Heart left ventricle (tissue), 13 donors: ENCODE results near the gene TXN.

Experiments
- POLR2A ChIP-seq, 2 donors: fragments of 450-650 bp; IDR thresholded peaks; one replicate each; pipeline ENCODE4 v1.6.1; 2017; ENCODE audit warnings: antibody characterized with exemption in 2 of 2, mild to moderate bottlenecking in 2 of 2, moderate library complexity in 2 of 2
- TF ChIP-seq, protein P1 (sequence below), 12 donors: fragments of 200-600 bp; sonication (generic) in 4 of 12; IDR thresholded peaks; one replicate each; pipeline versions ENCODE4 v1.5.0 to v1.8.0; 2018 to 2022; ENCODE audit warnings: antibody characterized with exemption in 12 of 12, mild to moderate bottlenecking in 5 of 12
- donor health status: ischemic (EF 13 %, LVEDD 7.1; RV severe dilation, severe dysfunction).
- donor health status: DM: no; HTN: yes; CAD: no.
- donor health status: DM: no; HTN: no; CAD: no.
- donor health status: ischemic (EF 25% LVEDD 6.9; RV normal size, moderate dysfunction).
- donor health status: ischemic (EF 25% LVEDD 5.7; RV mildly dilated, moderate dysfunction).
- donor health status: ischemic (EF 35%, LVEDD 5.7; RV mildly dilated, moderate dysfunction).
- donor health status: nonischemic (EF 11% LVEDD 7.7; RV severe dilation, severe dysfunction).
- donor health status: DM: yes; HTN: yes; CAD: no.
- donor health status: PGD.
- donor health status: ischemic (EF 29% LVEDD 5.4; RV normal size, mild dysfunction).
- donor health status: nonischemic (EF 23%, LVEDD 6.1; RV moderate dilation, normal function).

DNA sequence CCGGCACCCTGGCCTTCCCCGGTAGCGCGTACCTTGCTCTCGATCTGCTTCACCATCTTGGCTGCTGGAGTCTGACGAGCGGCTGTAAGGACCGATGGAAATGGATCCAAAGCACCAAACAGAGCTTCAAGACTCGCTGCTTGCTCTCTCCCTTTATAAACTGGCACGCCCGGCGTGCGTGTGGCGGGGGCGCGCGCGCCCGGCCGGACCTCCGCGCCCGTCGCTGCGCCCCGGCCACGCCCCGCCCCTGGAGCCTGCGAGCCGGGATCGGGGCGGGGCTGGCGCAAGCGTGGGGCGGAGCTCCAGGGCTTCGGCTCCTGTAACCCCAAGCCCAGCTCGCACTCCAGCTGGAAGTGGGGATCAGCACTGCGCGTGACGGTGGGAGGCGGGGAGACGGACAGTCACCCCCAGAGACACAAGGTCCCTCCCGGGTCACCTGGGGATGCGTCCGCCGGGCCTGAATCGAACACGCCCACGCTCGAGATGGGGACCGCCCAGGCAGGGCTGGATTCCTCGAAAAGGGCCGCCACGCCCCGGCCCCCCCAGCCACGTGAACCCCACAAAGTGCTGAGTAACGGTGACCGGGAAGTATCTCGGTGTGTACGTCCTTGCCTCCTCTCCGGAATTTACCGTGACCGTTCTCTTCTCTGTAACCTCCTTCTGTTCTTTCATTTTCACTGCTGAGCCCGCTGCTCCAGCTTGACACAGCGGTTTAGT is at the start of gene TXN:
- TF ChIP-seq, protein P1, sequence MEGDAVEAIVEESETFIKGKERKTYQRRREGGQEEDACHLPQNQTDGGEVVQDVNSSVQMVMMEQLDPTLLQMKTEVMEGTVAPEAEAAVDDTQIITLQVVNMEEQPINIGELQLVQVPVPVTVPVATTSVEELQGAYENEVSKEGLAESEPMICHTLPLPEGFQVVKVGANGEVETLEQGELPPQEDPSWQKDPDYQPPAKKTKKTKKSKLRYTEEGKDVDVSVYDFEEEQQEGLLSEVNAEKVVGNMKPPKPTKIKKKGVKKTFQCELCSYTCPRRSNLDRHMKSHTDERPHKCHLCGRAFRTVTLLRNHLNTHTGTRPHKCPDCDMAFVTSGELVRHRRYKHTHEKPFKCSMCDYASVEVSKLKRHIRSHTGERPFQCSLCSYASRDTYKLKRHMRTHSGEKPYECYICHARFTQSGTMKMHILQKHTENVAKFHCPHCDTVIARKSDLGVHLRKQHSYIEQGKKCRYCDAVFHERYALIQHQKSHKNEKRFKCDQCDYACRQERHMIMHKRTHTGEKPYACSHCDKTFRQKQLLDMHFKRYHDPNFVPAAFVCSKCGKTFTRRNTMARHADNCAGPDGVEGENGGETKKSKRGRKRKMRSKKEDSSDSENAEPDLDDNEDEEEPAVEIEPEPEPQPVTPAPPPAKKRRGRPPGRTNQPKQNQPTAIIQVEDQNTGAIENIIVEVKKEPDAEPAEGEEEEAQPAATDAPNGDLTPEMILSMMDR (IDR thresholded peaks at IDR 0.05): no peak
- peak; percentile 29 to 71 for TF ChIP-seq POLR2A (IDR thresholded peaks at IDR 0.05)
